Neural cell (in vitro differentiated cells): ENCODE measurements around the gene MAVS. TPM values are rescaled to one million over a fixed set of nuclear protein-coding genes. Genes with fewer than 3 reads are reported as not detected.

Experiments
- H2AFZ ChIP-seq: fragments of 200-600, 300-800 bp; sonication (generic), shearing (Covaris generic); 2 replicates; pipeline ENCODE4 v1.6.0; 2014; ENCODE audit warnings: low read depth, mild to moderate bottlenecking, antibody characterized with exemption, low read length, moderate library complexity
- H3F3A ChIP-seq: fragments of 200-600 bp; shearing (Covaris generic); 2 replicates; pipeline ENCODE4 v1.6.1; 2016; ENCODE audit warnings: mild to moderate bottlenecking, moderate library complexity, mixed read lengths, antibody characterized with exemption, low read length; ENCODE audit not compliant: insufficient read depth, poor library complexity, severe bottlenecking
- H3K27ac ChIP-seq: fragments of 200-600, 300-800 bp; sonication (generic), shearing (Covaris generic); 2 replicates; pipeline ENCODE4 v1.5.1; 2014; ENCODE audit warnings: mild to moderate bottlenecking, low read length, moderate library complexity
- H3K27me3 ChIP-seq: fragments of 300-800, 200-600 bp; sonication (generic), shearing (Covaris generic); 2 replicates; pipeline ENCODE4 v1.6.0; 2014; ENCODE audit warnings: mild to moderate bottlenecking, low read depth, low read length, moderate library complexity; ENCODE audit not compliant: insufficient read depth
- H3K36me3 ChIP-seq: fragments of 300-800, 200-600 bp; sonication (generic), shearing (Covaris generic); 2 replicates; pipeline ENCODE4 v1.5.1; 2014; ENCODE audit warnings: mild to moderate bottlenecking, antibody characterized with exemption, low read length, moderate library complexity; ENCODE audit not compliant: insufficient read depth
- H3K4me2 ChIP-seq: fragments of 300-800, 200-600 bp; sonication (generic), shearing (Covaris generic); 2 replicates; pipeline ENCODE4 v1.6.0; 2014; ENCODE audit warnings: mild to moderate bottlenecking, low read length
- H3K4me3 ChIP-seq: fragments of 300-800, 200-600 bp; sonication (generic), shearing (Covaris generic); 2 replicates; pipeline ENCODE4 v1.5.1; 2014; ENCODE audit warnings: mild to moderate bottlenecking, low read length, moderate library complexity
- H3K79me2 ChIP-seq: fragments of 200-600 bp; shearing (Covaris generic); replicated peaks from 2 replicates; pipeline ENCODE4 v1.6.0; 2014; ENCODE audit warnings: mild to moderate bottlenecking, low read length, moderate library complexity; ENCODE audit not compliant: insufficient read depth
- H3K9ac ChIP-seq: fragments of 300-800, 200-600 bp; sonication (generic), shearing (Covaris generic); 2 replicates; pipeline ENCODE4 v1.6.1; 2016; ENCODE audit warnings: mild to moderate bottlenecking, low read length, mixed read lengths
- H3K9me2 ChIP-seq: fragments of 200-600 bp; shearing (Covaris generic); 2 replicates; pipeline ENCODE4 v1.6.1; 2016; ENCODE audit warnings: mild to moderate bottlenecking, low read length, mixed read lengths; ENCODE audit not compliant: insufficient read depth
- H3K9me3 ChIP-seq: fragments of 200-600, 300-800 bp; sonication (generic), shearing (Covaris generic); 2 replicates; pipeline ENCODE4 v1.6.1; 2016; ENCODE audit warnings: mild to moderate bottlenecking, mixed run types, low read length, moderate library complexity, mixed read lengths
- H4K20me1 ChIP-seq: fragments of 200-600 bp; shearing (Covaris generic); 2 replicates; pipeline ENCODE4 v1.6.1; 2016; ENCODE audit warnings: mild to moderate bottlenecking, mixed run types; ENCODE audit not compliant: insufficient read depth
- EP300 ChIP-seq: fragments of 450-650 bp; conservative IDR thresholded peaks from 2 replicates; pipeline ENCODE4 v1.6.1; 2014; ENCODE audit warnings: antibody characterized with exemption, mild to moderate bottlenecking, moderate library complexity; ENCODE audit not compliant: poor library complexity, severe bottlenecking
- EZH2 ChIP-seq: fragments of 200-600, 300-800 bp; shearing (Covaris generic), sonication (generic); IDR thresholded peaks from 2 replicates; pipeline ENCODE4 v1.6.1; 2014; ENCODE audit warnings: antibody characterized with exemption, low read length, borderline replicate concordance, mild to moderate bottlenecking; ENCODE audit not compliant: insufficient read depth, poor library complexity, severe bottlenecking
- MXI1 ChIP-seq: fragments of 450-650 bp; conservative IDR thresholded peaks from 2 replicates; pipeline ENCODE4 v1.6.1; 2014; ENCODE audit warnings: antibody characterized with exemption, mild to moderate bottlenecking; ENCODE audit not compliant: poor library complexity, severe bottlenecking
- POLR2AphosphoS5 ChIP-seq: IDR thresholded peaks from 2 replicates; pipeline ENCODE4 v1.6.1; 2012
- RAD21 ChIP-seq: fragments of 450-650 bp; conservative IDR thresholded peaks from 2 replicates; pipeline ENCODE4 v1.6.1; 2014; ENCODE audit warnings: antibody characterized with exemption, mild to moderate bottlenecking, moderate library complexity
- REST ChIP-seq: IDR thresholded peaks from 2 replicates; pipeline ENCODE4 v1.6.1; 2012; ENCODE audit warnings: borderline replicate concordance
- SMC3 ChIP-seq: fragments of 450-650 bp; conservative IDR thresholded peaks from 2 replicates; pipeline ENCODE4 v1.6.1; 2014; ENCODE audit warnings: antibody characterized with exemption, mild to moderate bottlenecking, moderate library complexity; ENCODE audit not compliant: poor library complexity
- TAF1 ChIP-seq: IDR thresholded peaks from 2 replicates; pipeline ENCODE4 v1.6.1; 2012; ENCODE audit warnings: low read depth
- polyA minus RNA-seq: library from RNA; depleted of rRNA, polyadenylated mRNA; stranded (reverse); fragments of >200 nt; gene quantifications from 2 replicates; pipeline ENCODE4 v1.2.3, GENCODE V29; 2014
- polyA plus RNA-seq: library from polyadenylated mRNA; depleted of rRNA; stranded (reverse); fragments of >200 nt; gene quantifications from 2 replicates; pipeline ENCODE4 v1.2.3, GENCODE V29; 2014
- TF ChIP-seq, protein P1 (sequence below): fragments of 450-650 bp; IDR thresholded peaks from 2 replicates; pipeline ENCODE4 v1.5.1; 2014; ENCODE audit warnings: antibody characterized with exemption, mild to moderate bottlenecking, moderate library complexity; ENCODE audit not compliant: poor library complexity, severe bottlenecking

Gene MAVS
- polyA plus RNA-seq (5.4 and 7.2 TPM in 2 replicates), polyA minus RNA-seq (12.8 and 13.6 TPM in 2 replicates)

- Histone ChIP-seq H3K9me2 (no peaks in the 10 kb centered on the region), H3F3A (no peaks in the 10 kb centered on the region), H3K4me3 (peak within 1 kb of the TSS; percentile 99), H3K4me2 (peak within 1 kb of the TSS; percentile 95), H3K9ac (peak within 1 kb of the TSS; percentile 88), H3K27ac (peak within 1 kb of the TSS; percentile 65), H3K36me3 (no peaks in the 10 kb centered on the region), H4K20me1 (no peaks in the 10 kb centered on the region), H3K27me3 (no peaks in the 10 kb centered on the region), H3K9me3 (no peaks in the 10 kb centered on the region), H3K79me2 (peaks cover 8% of the 10 kb centered on the region), H2AFZ (peak within 1 kb of the TSS; percentile 97)
- peak; percentile 32 for TF ChIP-seq SMC3
- TF ChIP-seq POLR2AphosphoS5 = peak; percentile 91
- TF ChIP-seq EP300 = no peak
- TF ChIP-seq EZH2 = no peak
- peak; percentile 77 for TF ChIP-seq MXI1
- TF ChIP-seq REST = peak; percentile 71
- peak; percentile 41 for TF ChIP-seq RAD21
- peak; percentile 65 for TF ChIP-seq TAF1
- TF ChIP-seq, protein P1, sequence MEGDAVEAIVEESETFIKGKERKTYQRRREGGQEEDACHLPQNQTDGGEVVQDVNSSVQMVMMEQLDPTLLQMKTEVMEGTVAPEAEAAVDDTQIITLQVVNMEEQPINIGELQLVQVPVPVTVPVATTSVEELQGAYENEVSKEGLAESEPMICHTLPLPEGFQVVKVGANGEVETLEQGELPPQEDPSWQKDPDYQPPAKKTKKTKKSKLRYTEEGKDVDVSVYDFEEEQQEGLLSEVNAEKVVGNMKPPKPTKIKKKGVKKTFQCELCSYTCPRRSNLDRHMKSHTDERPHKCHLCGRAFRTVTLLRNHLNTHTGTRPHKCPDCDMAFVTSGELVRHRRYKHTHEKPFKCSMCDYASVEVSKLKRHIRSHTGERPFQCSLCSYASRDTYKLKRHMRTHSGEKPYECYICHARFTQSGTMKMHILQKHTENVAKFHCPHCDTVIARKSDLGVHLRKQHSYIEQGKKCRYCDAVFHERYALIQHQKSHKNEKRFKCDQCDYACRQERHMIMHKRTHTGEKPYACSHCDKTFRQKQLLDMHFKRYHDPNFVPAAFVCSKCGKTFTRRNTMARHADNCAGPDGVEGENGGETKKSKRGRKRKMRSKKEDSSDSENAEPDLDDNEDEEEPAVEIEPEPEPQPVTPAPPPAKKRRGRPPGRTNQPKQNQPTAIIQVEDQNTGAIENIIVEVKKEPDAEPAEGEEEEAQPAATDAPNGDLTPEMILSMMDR = peak; percentile 22
Measured at GRCh38 chr20:3846740-3847428, at the start of gene MAVS. TSS of gene MAVS (plus strand) at chr20:3846834. CDS start at chr20:3854625, 7,791 bp downstream.

- no peaks in the 10 kb centered on the region for H3K27me3 ChIP-seq
- H3K27ac ChIP-seq = no peak overlapping the region
- H3F3A ChIP-seq = no peaks in the 10 kb centered on the region
- no peaks in the 10 kb centered on the region for H3K36me3 ChIP-seq
- no peak overlapping the region for H3K4me2 ChIP-seq
- H3K9me2 ChIP-seq = no peaks in the 10 kb centered on the region
- TF ChIP-seq SMC3 (no peak), RAD21 (no peak), MXI1 (no peak), REST (no peak), EP300 (no peak), POLR2AphosphoS5 (no peak), EZH2 (no peak), TAF1 (no peak)
- TF ChIP-seq, protein P1 = no peak
- H3K4me3 ChIP-seq = no peak overlapping the region
- no peaks in the 10 kb centered on the region for H3K9me3 ChIP-seq
- H4K20me1 ChIP-seq = no peaks in the 10 kb centered on the region
- no peaks in the 10 kb centered on the region for H3K79me2 ChIP-seq
- no peak overlapping the region for H2AFZ ChIP-seq
- H3K9ac ChIP-seq = no peak overlapping the region
Measured at GRCh38 chr20:3797226-3797545, 49.4 kb upstream of the MAVS start.
